H1 (cell line): Measurements from ENCODE around the gene PDPK1. TPM values are rescaled to one million over a fixed set of nuclear protein-coding genes. Genes with fewer than 3 reads are reported as not detected.
"Not testable (repeated sequence)": the region's sequence is repeated elsewhere in the genome, so short reads cannot be mapped to it uniquely, and the experiment has no call there.

ENCODE experiments used
- CTCF ChIA-PET: fragments of 300-600 bp; sonication (Branson Sonifier 250); formaldehyde crosslinking; loops from one replicate; lab custom pipeline; 2021; ENCODE audit not compliant: partially characterized antibody; lab: Charles Lee
- POLR2A ChIA-PET: fragments of 300-600 bp; sonication (Branson Sonifier 250); formaldehyde crosslinking; loops from one replicate; lab custom pipeline; 2021; ENCODE audit warnings: inconsistent platforms; ENCODE audit not compliant: partially characterized antibody; lab: Charles Lee
- DNase-seq, 2 experiments: peaks; one replicate each; pipeline versions ENCODE4 v3.0.0 to v3.0.0-alpha.2; 2010 to 2022; ENCODE audit warnings: low spot score in 2 of 2, low read depth in 1 of 2, mixed read lengths in 1 of 2
- FAIRE-seq: peaks from 2 replicates; lab custom pipeline; 2011; peaks lifted over from hg19 to GRCh38; lab: Jason Lieb, UNC
- H2AFZ ChIP-seq: 2 replicates; pipeline ENCODE4 v1.8.1; 2012; ENCODE audit warnings: low read length, inconsistent platforms
- H2AK5ac ChIP-seq: 2 replicates; pipeline ENCODE4 v1.6.1; 2013; ENCODE audit warnings: low read depth, low read length
- H2BK120ac ChIP-seq: replicated peaks from 2 replicates; pipeline ENCODE3; 2013; ENCODE audit warnings: low read depth, low read length, inconsistent platforms
- H2BK12ac ChIP-seq: 2 replicates; pipeline ENCODE4 v1.6.1; 2013; ENCODE audit warnings: low read depth, low read length
- H2BK15ac ChIP-seq: 2 replicates; pipeline ENCODE4 v1.6.1; 2013; ENCODE audit warnings: low read length
- H2BK20ac ChIP-seq: 2 replicates; pipeline ENCODE4 v1.6.1; 2013; ENCODE audit warnings: low read length
- H2BK5ac ChIP-seq: 2 replicates; pipeline ENCODE4 v1.6.1; 2013; ENCODE audit warnings: low read depth, low read length
- H3K14ac ChIP-seq: 2 replicates; pipeline ENCODE4 v1.6.1; 2013; ENCODE audit warnings: inconsistent platforms; ENCODE audit not compliant: insufficient read length
- H3K18ac ChIP-seq: 2 replicates; pipeline ENCODE4 v1.6.1; 2013; ENCODE audit warnings: low read length; ENCODE audit errors: extremely low read depth
- H3K23ac ChIP-seq: 2 replicates; pipeline ENCODE4 v1.6.1; 2013; ENCODE audit warnings: inconsistent platforms; ENCODE audit not compliant: insufficient read length
- H3K23me2 ChIP-seq: 2 replicates; pipeline ENCODE4 v1.6.1; 2013; ENCODE audit warnings: low read depth, low read length
- H3K27ac ChIP-seq: 2 replicates; pipeline ENCODE4 v1.6.1; 2011; ENCODE audit warnings: low read depth, low read length, inconsistent platforms
- H3K27me3 ChIP-seq, 4 experiments: replicated peaks in 1 of 4; 1 replicate in 1 of 4; 2 replicates in 3 of 4; pipeline versions ENCODE4 v1.6.1 to v1.8.1; 2011 to 2013; ENCODE audit warnings: low read length in 3 of 4, mild to moderate bottlenecking in 3 of 4, inconsistent platforms in 2 of 4, mixed read lengths in 2 of 4, moderate library complexity in 1 of 4; ENCODE audit not compliant: control insufficient read depth in 3 of 4, insufficient read depth in 3 of 4; ENCODE audit errors: extremely low read depth in 1 of 4
- H3K36me3 ChIP-seq, 4 experiments: 2 replicates each; pipeline versions ENCODE4 v1.6.1 to v1.8.1; 2011 to 2013; ENCODE audit warnings: mild to moderate bottlenecking in 4 of 4, low read length in 3 of 4, moderate library complexity in 2 of 4, control low read depth in 1 of 4, inconsistent platforms in 1 of 4; ENCODE audit not compliant: insufficient read depth in 4 of 4, control insufficient read depth in 2 of 4
- H3K4ac ChIP-seq: replicated peaks from 2 replicates; pipeline ENCODE3; 2013; ENCODE audit warnings: low read length, low read depth, mixed read lengths, inconsistent platforms; ENCODE audit not compliant: insufficient read length
- H3K4me1 ChIP-seq, 4 experiments: replicated peaks in 1 of 4; 1 replicate in 1 of 4; 2 replicates in 3 of 4; pipeline versions ENCODE4 v1.6.1 to v1.8.1; 2011 to 2013; ENCODE audit warnings: low read length in 3 of 4, inconsistent platforms in 2 of 4, mixed read lengths in 1 of 4; ENCODE audit not compliant: insufficient read depth in 4 of 4, control insufficient read depth in 3 of 4
- H3K4me2 ChIP-seq, 2 experiments: 2 replicates each; pipeline versions ENCODE4 v1.6.1 to v1.8.1; 2011 to 2013; ENCODE audit warnings: low read depth in 2 of 2, low read length in 2 of 2, control low read depth in 1 of 2, inconsistent platforms in 1 of 2, mild to moderate bottlenecking in 1 of 2; ENCODE audit not compliant: insufficient read depth in 1 of 2
- H3K4me3 ChIP-seq, 4 experiments: fragments of 200-600, 300-600 bp in 1 of 4; sonication (generic), shearing (Covaris generic), sonication (Bioruptor Twin) in 1 of 4; 2 replicates each; pipeline versions ENCODE4 v1.5.1 to v1.8.1; 2011 to 2016; ENCODE audit warnings: low read length in 4 of 4, low read depth in 3 of 4, control low read depth in 2 of 4, inconsistent platforms in 2 of 4, mild to moderate bottlenecking in 2 of 4, mixed read lengths in 1 of 4, moderate library complexity in 1 of 4; ENCODE audit not compliant: insufficient read depth in 2 of 4; ENCODE audit errors: extremely low read depth in 1 of 4
- H3K56ac ChIP-seq: replicated peaks from 2 replicates; pipeline ENCODE3; 2013; ENCODE audit warnings: low read depth, mild to moderate bottlenecking, mixed read lengths, low read length, inconsistent platforms; ENCODE audit not compliant: insufficient read length
- H3K79me1 ChIP-seq: 2 replicates; pipeline ENCODE4 v1.6.1; 2013; ENCODE audit warnings: low read depth, low read length, control low read depth
- H3K79me2 ChIP-seq, 2 experiments: 2 replicates each; pipeline versions ENCODE4 v1.6.1 to v1.8.1; 2012 to 2013; ENCODE audit warnings: low read length in 2 of 2, mild to moderate bottlenecking in 2 of 2, inconsistent platforms in 1 of 2; ENCODE audit not compliant: insufficient read depth in 2 of 2, control insufficient read depth in 1 of 2
- H3K9ac ChIP-seq, 4 experiments: replicated peaks in 1 of 4; 1 replicate in 1 of 4; 2 replicates in 3 of 4; pipeline versions ENCODE4 v1.6.1 to v1.8.1; 2011 to 2013; ENCODE audit warnings: low read depth in 3 of 4, low read length in 3 of 4, control low read depth in 2 of 4, mild to moderate bottlenecking in 2 of 4, moderate library complexity in 2 of 4, inconsistent platforms in 1 of 4; ENCODE audit errors: extremely low read depth in 1 of 4
- H3K9me3 ChIP-seq, 2 experiments: 2 replicates each; pipeline versions ENCODE4 v1.6.1 to v1.8.1; 2012 to 2013; ENCODE audit warnings: mild to moderate bottlenecking in 2 of 2, moderate library complexity in 2 of 2, control low read depth in 1 of 2, inconsistent platforms in 1 of 2, low read depth in 1 of 2, low read length in 1 of 2, mixed read lengths in 1 of 2; ENCODE audit not compliant: insufficient read depth in 2 of 2
- H4K20me1 ChIP-seq, 2 experiments: replicated peaks in 1 of 2; 2 replicates each; pipeline versions ENCODE3 to v1.8.1; 2011 to 2013; ENCODE audit warnings: inconsistent platforms in 2 of 2, low read length in 2 of 2, mild to moderate bottlenecking in 1 of 2; ENCODE audit not compliant: insufficient read depth in 2 of 2, control insufficient read depth in 1 of 2
- H4K5ac ChIP-seq: 2 replicates; pipeline ENCODE4 v1.6.1; 2013; ENCODE audit warnings: low read length, low read depth, mixed read lengths, inconsistent platforms; ENCODE audit not compliant: insufficient read length
- H4K8ac ChIP-seq: 2 replicates; pipeline ENCODE4 v1.8.0; 2013; ENCODE audit warnings: mild to moderate bottlenecking, moderate library complexity, low read length, inconsistent platforms; ENCODE audit not compliant: insufficient read depth; ENCODE audit errors: extremely low read depth
- H4K91ac ChIP-seq: replicated peaks from 2 replicates; pipeline ENCODE3; 2013; ENCODE audit warnings: low read length, mixed read lengths, inconsistent platforms; ENCODE audit not compliant: insufficient read length
- WGBS, 2 experiments: shearing (Covaris generic) in 1 of 2; methylation state at CpG; one replicate each; pipeline versions ENCODE4 v1.1.6 to v1.1.7; 2013 to 2015; ENCODE audit warnings: low lambda C conversion rate in 2 of 2, mixed read lengths in 2 of 2, inconsistent platforms in 1 of 2, low coverage in 1 of 2, missing lambda C conversion rate in 1 of 2; ENCODE audit not compliant: insufficient replicate concordance in 2 of 2, insufficient coverage in 1 of 2, insufficient read length in 1 of 2; ENCODE audit errors: extremely low coverage in 1 of 2, missing lambda C conversion rate in 1 of 2; 5-methylcytosine and 5-hydroxymethylcytosine counted together
- polyA plus RNA-seq, 7 experiments: library from polyadenylated mRNA; depleted of rRNA in 3 of 7; stranded (reverse) in 5 of 7; unstranded in 2 of 7; fragments of >200 nt in 5 of 7; fragments of 200-250 nt in 2 of 7; gene quantifications; 1 replicate in 5 of 7; 2 replicates in 1 of 7; 4 replicates in 1 of 7; pipeline versions ENCODE4 v1.2.1 to v1.2.3, GENCODE V29; 2011 to 2013; ENCODE audit warnings: missing spikeins in 2 of 7, mixed read lengths in 2 of 7
- total RNA-seq: library from RNA; stranded (reverse); fragmentation: NEBNext Ultra II Directional; extraction: Animal tissue kit (Norgen Biotek cat#: 25700); gene quantifications from 2 replicates; pipeline ENCODE4 v1.2.1, GENCODE V29; 2021

PDPK1 gene
- total and polyA plus RNA-seq, 2 of the 8 experiments (the other 6 are each of a cell fraction or from before 2014, with no cell fraction given), result 17.1 to 27.8 TPM

DNA sequence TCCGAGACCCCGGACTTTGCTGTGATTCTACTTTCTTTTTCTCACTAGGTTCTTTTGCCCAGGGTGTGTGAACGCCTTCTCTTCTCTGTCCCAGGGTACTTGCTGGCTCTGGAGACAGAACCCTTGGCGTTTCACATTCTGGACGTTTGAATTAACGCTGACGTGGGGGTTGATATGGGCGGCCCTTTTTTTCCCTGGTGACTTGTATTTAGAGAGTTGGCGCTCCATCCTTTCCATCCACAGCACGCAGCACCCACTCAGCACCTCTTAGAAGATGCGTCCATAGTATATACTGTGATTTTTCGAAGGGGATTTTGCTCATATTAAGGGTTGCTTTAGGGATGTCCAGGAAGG is 66.2 kb downstream of the PDPK1 start:
- H2BK120ac ChIP-seq, H4K5ac ChIP-seq, H3K14ac ChIP-seq, H3K23ac ChIP-seq, H3K4ac ChIP-seq, H3K36me3 ChIP-seq, H3K4me1 ChIP-seq, CTCF ChIA-PET, H3K23me2 ChIP-seq, H4K20me1 ChIP-seq, H3K18ac ChIP-seq, H2AK5ac ChIP-seq, FAIRE-seq, DNase-seq, H2AFZ ChIP-seq, H3K79me1 ChIP-seq, H3K9me3 ChIP-seq, H4K91ac ChIP-seq, H2BK15ac ChIP-seq, H2BK20ac ChIP-seq, H3K56ac ChIP-seq, H2BK12ac ChIP-seq, H3K27me3 ChIP-seq: not testable (repeated sequence)
- peak overlapping the region; percentile 84; the same call in 1 of the 2 replicates for H3K27ac ChIP-seq
- H3K4me3 ChIP-seq, result peak overlapping the region; percentile 80 to 95 (median 88)
- peaks cover 0 to 28% of the 10 kb centered on the region in 2 experiments; a peak in 2 of 4 replicates for H3K79me2 ChIP-seq
- POLR2A ChIA-PET, result interaction anchor here (0.9 to 1.8 kb wide), 11 partner anchors 12 to 148 kb away, joined by 3 to 11 read pairs (median 7); partner anchors contain the start of genes ATP6V0C, SRRM2 and TEDC2
- H3K4me2 ChIP-seq, result peak overlapping the region; percentile 73 to 78
- WGBS, 2 experiments, result 4% methylated on average over 12 of the region's 12 CpGs; no CpG with 5 or more reads in 1 of the 2 experiments
- H3K9ac ChIP-seq, result peak overlapping the region; percentile 72 to 95 (median 94)
- peak overlapping the region; percentile 96; the same call in 1 of the 2 replicates for H4K8ac ChIP-seq
- H2BK5ac ChIP-seq, result peak overlapping the region; percentile 86

GRCh38 chr16:2606820-2607219 is 69.0 kb downstream of the PDPK1 start:
- FAIRE-seq, H4K20me1 ChIP-seq, H2AK5ac ChIP-seq, H3K9me3 ChIP-seq, H3K56ac ChIP-seq, H4K91ac ChIP-seq, H3K4me3 ChIP-seq, H3K4me2 ChIP-seq, H2BK20ac ChIP-seq, H3K9ac ChIP-seq, H3K4ac ChIP-seq, H2AFZ ChIP-seq, H3K79me1 ChIP-seq, H3K4me1 ChIP-seq, H3K23ac ChIP-seq, H4K8ac ChIP-seq, H2BK15ac ChIP-seq, H3K14ac ChIP-seq, H3K18ac ChIP-seq, H3K27ac ChIP-seq, H3K27me3 ChIP-seq, H2BK12ac ChIP-seq, H2BK5ac ChIP-seq, H4K5ac ChIP-seq, POLR2A ChIA-PET, H2BK120ac ChIP-seq, DNase-seq, CTCF ChIA-PET, H3K23me2 ChIP-seq: not testable (repeated sequence)
- no CpG with 5 or more reads among the region's 8 CpGs for WGBS, 2 experiments
- peaks cover 7 to 15% (median 11%) of the 10 kb centered on the region in 4 experiments; a peak in 7 of 8 replicates for H3K36me3 ChIP-seq
- peaks cover 0 to 43% of the 10 kb centered on the region in 2 experiments; a peak in 3 of 4 replicates for H3K79me2 ChIP-seq
